ENCODE results near the gene ANGPT4.

The ANGPT4 gene

GRCh38 chr20:949717-950116, 33.6 kb upstream of the ANGPT4 start:
- TF ChIP-seq CTCF (IDR thresholded peaks at IDR 0.05) = no peak

GRCh38 chr20:946826-947225, 30.7 kb upstream of the ANGPT4 start:
- TF ChIP-seq CTCF (IDR thresholded peaks at IDR 0.05) = no peak

- TF ChIP-seq CTCF (IDR thresholded peaks at IDR 0.05) = no peak
Observed at GRCh38 chr20:945841-946240, 29.7 kb upstream of the ANGPT4 start.

DNA sequence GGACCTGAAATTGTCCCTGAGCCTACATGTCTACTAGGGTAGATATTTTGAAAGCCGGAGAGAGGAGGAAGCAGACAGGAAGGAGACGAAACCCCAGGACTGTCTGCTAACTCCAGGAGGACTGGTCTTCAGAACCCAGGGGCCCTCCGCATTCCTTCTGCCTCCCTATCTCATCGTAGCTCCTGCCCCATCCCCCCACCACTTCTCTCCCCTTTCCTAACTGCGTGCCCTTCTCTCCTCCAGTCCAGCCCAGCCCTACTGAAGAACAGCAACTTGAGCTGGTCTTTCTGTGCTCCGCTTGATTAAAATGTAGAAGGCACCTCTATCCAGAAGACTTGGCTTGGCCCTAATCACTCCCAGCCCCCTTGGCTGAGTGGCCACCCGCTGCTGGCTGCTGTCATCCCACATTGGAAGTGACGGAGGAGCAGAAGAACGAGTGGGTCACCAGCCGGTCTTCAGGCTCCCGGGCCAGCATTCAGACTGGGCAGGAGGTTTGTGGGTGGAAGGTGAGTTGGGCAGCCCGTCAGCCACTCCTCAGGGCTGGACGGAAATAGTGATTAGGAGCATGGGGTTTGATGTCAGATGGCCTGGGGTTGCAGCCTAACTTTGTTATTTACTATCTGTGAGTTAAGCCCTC, 28.8 kb upstream of the ANGPT4 start:
- TF ChIP-seq CTCF (IDR thresholded peaks at IDR 0.05) = no peak

DNA sequence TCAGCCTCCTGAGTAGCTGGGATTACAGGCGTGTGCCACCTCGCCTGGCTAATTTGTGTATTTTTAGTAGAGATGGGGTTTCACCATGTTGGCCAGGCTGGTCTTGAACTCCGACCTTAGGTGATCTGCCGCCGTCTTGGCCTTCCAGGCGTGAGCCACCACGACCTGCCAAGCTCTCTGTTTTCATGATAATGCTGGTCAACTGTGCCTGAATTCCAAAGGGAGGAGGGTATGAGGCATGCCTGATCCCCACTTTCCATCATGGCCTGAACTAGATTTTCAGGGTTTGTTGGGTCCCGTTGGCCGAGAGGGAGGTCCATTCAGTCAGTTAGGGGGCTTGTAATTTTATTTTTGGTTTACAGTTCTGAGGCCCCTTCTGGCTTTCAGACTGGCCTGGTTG, 28.0 kb upstream of the ANGPT4 start:
- no peak for TF ChIP-seq CTCF (IDR thresholded peaks at IDR 0.05)

DNA sequence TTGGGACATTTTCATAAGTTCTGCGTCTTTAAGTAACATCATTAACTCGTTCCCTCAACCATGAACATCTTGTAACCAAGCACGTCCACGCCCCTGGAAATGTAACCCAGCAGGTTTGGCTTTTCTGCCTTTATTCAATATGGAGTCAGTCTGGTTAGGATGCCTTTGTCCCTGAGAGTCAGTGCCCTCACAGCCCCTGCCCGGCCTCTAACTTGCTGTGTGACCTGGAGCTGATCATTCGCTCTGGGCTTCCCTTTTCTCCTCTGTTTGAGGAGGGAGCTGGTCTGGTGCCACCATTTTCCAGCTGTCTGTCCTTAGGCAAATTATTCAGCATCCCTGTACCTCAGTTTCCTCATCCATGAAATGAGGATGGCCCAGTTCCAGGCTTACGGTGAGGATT, 26.5 kb upstream of the ANGPT4 start:
- no peak for TF ChIP-seq CTCF (IDR thresholded peaks at IDR 0.05)

GRCh38 chr20:940926-941325, 24.8 kb upstream of the ANGPT4 start:
- TF ChIP-seq CTCF (IDR thresholded peaks at IDR 0.05) = no peak

DNA sequence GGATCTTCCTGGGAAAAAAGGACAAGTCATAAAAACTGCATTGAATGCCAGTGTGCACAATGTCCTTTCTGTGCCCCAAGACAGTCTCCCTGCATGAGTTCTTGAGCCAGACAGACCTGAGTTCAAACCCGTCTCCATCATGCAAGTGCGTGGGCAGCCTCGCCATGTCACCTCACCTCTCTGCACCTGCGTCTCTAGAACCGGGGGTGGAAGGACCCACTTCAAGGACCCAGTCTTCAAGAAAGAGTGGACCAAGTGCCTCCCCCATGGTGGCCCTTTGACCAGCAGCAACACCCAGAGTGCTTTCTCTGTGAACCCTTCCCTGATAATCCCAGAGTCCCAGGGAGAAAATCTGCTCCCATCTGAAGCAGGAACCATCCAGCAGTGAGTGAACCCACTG, 23.5 kb upstream of the ANGPT4 start:
- TF ChIP-seq CTCF (IDR thresholded peaks at IDR 0.05) = no peak

All from LNCAP (cell line).